ENCODE results near the gene L1CAM. TPM values are rescaled to one million over a fixed set of nuclear protein-coding genes. Genes with fewer than 3 reads are reported as not detected.

L1CAM gene
- total and polyA plus RNA-seq, 2 experiments from 2014 or later, result 0.33 to 0.69 TPM

DNA sequence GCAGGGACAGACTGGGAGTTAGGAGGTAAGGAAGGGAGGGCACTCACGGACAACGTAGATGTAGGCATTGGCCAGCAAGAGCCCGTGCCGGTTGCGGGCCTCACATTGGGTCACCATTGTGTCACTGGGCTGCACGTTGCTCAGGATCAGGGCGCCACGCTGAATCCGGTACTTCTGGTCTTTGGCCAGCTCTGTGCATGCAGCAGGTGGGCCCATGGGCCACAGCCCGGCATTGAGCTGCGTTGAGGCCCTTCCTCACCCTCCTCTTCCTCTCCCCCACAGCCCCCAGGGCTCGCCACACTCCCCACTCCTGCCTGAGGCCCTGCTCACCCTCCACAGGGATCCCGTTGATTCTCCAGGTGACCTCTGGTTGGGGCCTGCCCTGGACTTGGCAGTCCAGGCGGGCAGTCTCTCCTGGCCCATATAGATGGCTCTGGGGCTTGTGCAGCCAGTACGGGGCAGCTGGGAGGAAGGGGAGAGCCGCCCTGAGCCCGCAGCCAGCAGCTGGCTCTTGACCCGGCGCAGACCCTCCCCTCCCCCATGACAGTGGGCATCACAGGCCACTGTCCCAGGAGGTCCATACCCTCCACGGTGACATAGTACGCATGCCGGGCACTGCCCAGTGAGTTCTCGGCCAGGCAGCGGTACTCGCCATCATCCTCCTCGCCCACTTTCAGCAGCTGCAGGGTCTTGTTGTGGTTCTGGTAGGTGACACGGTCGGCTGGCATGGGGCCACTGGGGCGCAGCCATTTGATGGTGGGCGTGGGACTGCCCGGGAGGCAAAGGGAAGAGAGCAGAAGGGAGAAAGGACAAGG is 16.3 kb downstream of the L1CAM start:
- Histone ChIP-seq H3K27ac (no peak overlapping the region), H2AFZ (no peak overlapping the region), H3K9me3 (ENCODE audit: low read depth) (no peaks in the 10 kb centered on the region), H3K27me3 (no peaks in the 10 kb centered on the region), H3K4me2 (no peak overlapping the region), H3K4me1 (ENCODE audit: insufficient read depth) (no peaks in the 10 kb centered on the region), H3K9me2 (replicated peaks; ENCODE audit: insufficient read depth) (no peaks in the 10 kb centered on the region), H3K4me3 (no peak overlapping the region), H3K79me2 (no peaks in the 10 kb centered on the region), H4K20me1 (ENCODE audit: insufficient read depth, poor library complexity, severe bottlenecking) (no peaks in the 10 kb centered on the region), H3K36me3 (replicated peaks; ENCODE audit: insufficient read depth, low read depth) (no peaks in the 10 kb centered on the region)
- no peak for DNase-seq (ENCODE audit: low spot score)
- WGBS (ENCODE audit: low lambda C conversion rate, missing lambda C conversion rate), result 91% methylated on average over 31 of the region's 31 CpGs
- TF ChIP-seq EZH2 (IDR thresholded peaks at IDR 0.05; ENCODE audit: borderline replicate concordance) (no peak), EZH2phosphoT487 (IDR thresholded peaks at IDR 0.05; ENCODE audit: low read depth, severe bottlenecking, unreplicated experiment) (no peak), CTCF (IDR thresholded peaks at IDR 0.05; ENCODE audit: poor library complexity) (no peak)

DNA sequence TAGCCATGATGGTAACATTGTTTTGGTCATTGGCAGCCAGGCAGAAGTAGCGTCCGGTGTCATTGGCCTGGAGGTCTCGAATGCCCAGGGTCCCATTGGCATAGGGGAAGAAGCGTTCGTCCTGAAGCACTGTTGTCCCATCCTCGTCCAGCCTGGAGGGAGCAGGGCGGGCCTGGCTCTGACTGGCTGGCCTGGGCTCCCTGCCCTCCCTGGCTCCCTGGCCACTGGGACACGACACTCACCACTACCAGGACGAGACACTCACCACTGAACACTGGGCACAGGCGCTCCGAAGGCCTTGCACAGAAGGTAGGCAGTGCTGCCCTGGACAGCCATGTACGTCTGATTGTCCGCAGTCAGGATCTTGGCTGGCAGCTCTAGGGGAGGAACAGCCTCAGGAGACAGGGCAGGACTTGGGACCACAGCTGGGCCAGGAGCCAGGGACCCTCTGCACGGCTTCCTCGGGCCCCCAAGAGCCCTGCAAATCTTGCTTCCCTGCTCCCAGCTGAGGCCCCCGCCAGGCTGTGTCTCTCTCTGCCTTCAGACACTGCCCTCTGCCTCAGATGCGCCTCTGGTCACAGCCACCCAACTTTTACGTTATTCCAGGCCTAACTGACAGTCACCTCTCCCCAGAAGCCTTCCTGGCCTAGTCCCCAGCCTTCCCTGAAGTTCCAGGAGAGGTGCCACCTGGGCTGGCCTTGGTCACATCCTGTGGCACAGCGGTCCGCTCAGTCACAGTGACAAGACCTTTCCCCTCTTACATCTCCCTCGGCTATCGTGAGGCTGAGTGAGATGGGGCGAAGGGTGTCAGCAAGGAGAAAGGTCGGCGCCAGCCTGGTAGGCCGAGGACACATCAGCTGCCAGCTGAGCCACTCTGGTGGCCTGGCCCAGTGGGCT is 17.1 kb downstream of the L1CAM start:
- Histone ChIP-seq H4K20me1 (ENCODE audit: insufficient read depth, poor library complexity, severe bottlenecking) (no peaks in the 10 kb centered on the region), H3K9me2 (replicated peaks; ENCODE audit: insufficient read depth) (no peaks in the 10 kb centered on the region), H2AFZ (no peak overlapping the region), H3K36me3 (replicated peaks; ENCODE audit: insufficient read depth, low read depth) (no peaks in the 10 kb centered on the region), H3K9me3 (ENCODE audit: low read depth) (no peaks in the 10 kb centered on the region), H3K4me2 (no peak overlapping the region), H3K4me3 (no peak overlapping the region), H3K4me1 (ENCODE audit: insufficient read depth) (no peaks in the 10 kb centered on the region), H3K27ac (no peak overlapping the region), H3K79me2 (no peaks in the 10 kb centered on the region), H3K27me3 (no peaks in the 10 kb centered on the region)
- TF ChIP-seq EZH2 (IDR thresholded peaks at IDR 0.05; ENCODE audit: borderline replicate concordance), result no peak
- no peak for TF ChIP-seq CTCF (IDR thresholded peaks at IDR 0.05; ENCODE audit: poor library complexity)
- TF ChIP-seq EZH2phosphoT487 (IDR thresholded peaks at IDR 0.05; ENCODE audit: low read depth, severe bottlenecking, unreplicated experiment), result no peak
- no peak for DNase-seq (ENCODE audit: low spot score)
- WGBS (ENCODE audit: low lambda C conversion rate, missing lambda C conversion rate), result 88% methylated on average over 26 of the region's 26 CpGs

DNA sequence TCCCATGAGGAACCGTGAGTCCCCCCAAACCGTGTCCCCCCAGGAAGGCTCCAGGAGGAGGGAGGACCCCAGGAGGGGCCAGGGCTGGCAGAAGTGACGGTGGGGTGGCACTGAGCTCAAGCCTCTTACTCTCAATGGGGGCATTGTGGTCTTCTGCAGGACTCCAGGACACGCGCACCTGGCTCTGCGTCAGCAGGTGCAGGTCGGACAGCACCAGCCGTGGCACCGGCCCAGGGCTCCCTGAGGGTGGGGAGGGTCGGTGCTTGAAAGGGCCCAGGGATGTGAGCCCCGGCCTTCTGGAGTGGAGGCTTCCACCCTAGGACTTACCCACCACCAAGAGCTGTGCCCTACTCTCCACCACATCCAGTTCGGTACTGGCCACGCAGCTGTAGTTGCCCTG is 18.3 kb downstream of the L1CAM start:
- DNase-seq (ENCODE audit: low spot score), result no peak
- Histone ChIP-seq H3K9me3 (ENCODE audit: low read depth) (no peaks in the 10 kb centered on the region), H3K79me2 (no peaks in the 10 kb centered on the region), H3K4me3 (no peak overlapping the region), H3K4me2 (no peak overlapping the region), H2AFZ (no peak overlapping the region), H3K9me2 (replicated peaks; ENCODE audit: insufficient read depth) (no peaks in the 10 kb centered on the region), H3K4me1 (ENCODE audit: insufficient read depth) (no peaks in the 10 kb centered on the region), H4K20me1 (ENCODE audit: insufficient read depth, poor library complexity, severe bottlenecking) (no peaks in the 10 kb centered on the region), H3K27ac (no peak overlapping the region), H3K27me3 (no peaks in the 10 kb centered on the region), H3K36me3 (replicated peaks; ENCODE audit: insufficient read depth, low read depth) (no peaks in the 10 kb centered on the region)
- WGBS (ENCODE audit: low lambda C conversion rate, missing lambda C conversion rate), result 89% methylated on average over 11 of the region's 13 CpGs
- no peak for TF ChIP-seq CTCF (IDR thresholded peaks at IDR 0.05; ENCODE audit: poor library complexity)
- no peak for TF ChIP-seq EZH2phosphoT487 (IDR thresholded peaks at IDR 0.05; ENCODE audit: low read depth, severe bottlenecking, unreplicated experiment)
- TF ChIP-seq EZH2 (IDR thresholded peaks at IDR 0.05; ENCODE audit: borderline replicate concordance), result no peak
